GM10266 (cell line): ENCODE measurements around the gene CACNA1C.
"Not testable (repeated sequence)": the region's sequence is repeated elsewhere in the genome, so short reads cannot be mapped to it uniquely, and the experiment has no call there.

Experiments used
- DNase-seq: peaks from one replicate; pipeline ENCODE4 v3.0.0; 2012; ENCODE audit errors: extremely low spot score
- CTCF ChIP-seq: IDR thresholded peaks from 2 replicates; pipeline ENCODE4 v1.5.1; 2012; ENCODE audit warnings: mild to moderate bottlenecking, low read depth; ENCODE audit not compliant: control insufficient read depth, insufficient read depth; ENCODE audit errors: missing control alignments

Gene CACNA1C

GRCh38 chr12:2735432-2735831 lies 682.6 kb downstream of the CACNA1C start:
- no peak for TF ChIP-seq CTCF
- no peak for DNase-seq

- no peak for DNase-seq
- TF ChIP-seq CTCF, result no peak
These were observed 685.0 kb downstream of the CACNA1C start for GRCh38 chr12:2737656-2738241.

GRCh38 chr12:2739069-2739468 lies 686.3 kb downstream of the CACNA1C start:
- no peak for DNase-seq
- TF ChIP-seq CTCF, result no peak

- TF ChIP-seq CTCF, result peak; percentile 10
- no peak for DNase-seq
These were observed 687.2 kb downstream of the CACNA1C start for GRCh38 chr12:2739832-2740641.

- DNase-seq, result not testable (repeated sequence)
These were observed 689.2 kb downstream of the CACNA1C start for GRCh38 chr12:2742037-2742436.

- DNase-seq, result no peak
- TF ChIP-seq CTCF, result no peak
These were observed 690.7 kb downstream of the CACNA1C start for GRCh38 chr12:2743478-2743877.

- TF ChIP-seq CTCF, result no peak
- no peak for DNase-seq
These were observed 692.9 kb downstream of the CACNA1C start for GRCh38 chr12:2745655-2746054.
